Measurements from ENCODE around the gene GPSM1.

The GPSM1 gene

DNA sequence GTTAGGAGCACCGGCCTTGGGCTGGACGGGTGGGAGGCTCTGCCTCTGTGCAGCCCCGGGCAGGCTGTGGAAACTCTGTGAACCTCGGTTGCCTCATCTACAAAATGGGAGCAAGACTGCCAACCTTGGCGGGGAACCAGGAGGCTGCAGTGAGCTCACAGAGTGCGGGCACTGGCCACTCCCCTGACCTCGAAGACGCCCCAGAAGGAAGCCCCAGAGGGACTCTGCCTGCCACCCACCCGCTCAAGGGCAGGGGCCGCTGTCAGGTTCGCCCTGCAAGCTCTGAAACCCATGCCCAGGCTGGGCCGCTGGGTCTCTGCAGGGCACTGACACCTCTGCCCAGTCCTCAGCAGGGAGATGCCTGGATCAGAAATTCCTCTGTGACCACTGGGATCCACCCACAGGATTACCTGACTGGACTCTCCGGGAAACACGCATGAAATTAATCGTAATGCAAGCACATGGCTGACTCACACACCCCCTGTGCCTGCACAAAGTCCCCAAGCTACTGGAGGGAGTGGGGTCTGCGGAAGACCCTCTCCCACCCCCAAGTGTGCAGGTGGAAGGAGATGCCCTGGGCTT lies 30.8 kb upstream of the GPSM1 start:
- H3K27ac ChIP-seq, result no peak overlapping the region
- no peaks in the 10 kb centered on the region for H4K20me1 ChIP-seq (ENCODE audit: insufficient read depth)
- H3K27me3 ChIP-seq (ENCODE audit: insufficient read depth, low read depth), result peaks cover 51% of the 10 kb centered on the region
- TF ChIP-seq, protein P1, sequence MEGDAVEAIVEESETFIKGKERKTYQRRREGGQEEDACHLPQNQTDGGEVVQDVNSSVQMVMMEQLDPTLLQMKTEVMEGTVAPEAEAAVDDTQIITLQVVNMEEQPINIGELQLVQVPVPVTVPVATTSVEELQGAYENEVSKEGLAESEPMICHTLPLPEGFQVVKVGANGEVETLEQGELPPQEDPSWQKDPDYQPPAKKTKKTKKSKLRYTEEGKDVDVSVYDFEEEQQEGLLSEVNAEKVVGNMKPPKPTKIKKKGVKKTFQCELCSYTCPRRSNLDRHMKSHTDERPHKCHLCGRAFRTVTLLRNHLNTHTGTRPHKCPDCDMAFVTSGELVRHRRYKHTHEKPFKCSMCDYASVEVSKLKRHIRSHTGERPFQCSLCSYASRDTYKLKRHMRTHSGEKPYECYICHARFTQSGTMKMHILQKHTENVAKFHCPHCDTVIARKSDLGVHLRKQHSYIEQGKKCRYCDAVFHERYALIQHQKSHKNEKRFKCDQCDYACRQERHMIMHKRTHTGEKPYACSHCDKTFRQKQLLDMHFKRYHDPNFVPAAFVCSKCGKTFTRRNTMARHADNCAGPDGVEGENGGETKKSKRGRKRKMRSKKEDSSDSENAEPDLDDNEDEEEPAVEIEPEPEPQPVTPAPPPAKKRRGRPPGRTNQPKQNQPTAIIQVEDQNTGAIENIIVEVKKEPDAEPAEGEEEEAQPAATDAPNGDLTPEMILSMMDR (conservative IDR thresholded peaks at IDR 0.05; ENCODE audit: low read depth, low read length), result no peak
- H3K9ac ChIP-seq, result no peak overlapping the region
- no peaks in the 10 kb centered on the region for H3K36me3 ChIP-seq (ENCODE audit: insufficient read depth)
- peaks cover 10% of the 10 kb centered on the region for H3K4me1 ChIP-seq (ENCODE audit: low read depth, poor library complexity, severe bottlenecking)
- no peak overlapping the region; the same call in 1 of the 2 replicates for H2AFZ ChIP-seq (ENCODE audit: low read depth)
- no peak overlapping the region for H3K4me3 ChIP-seq (IDR thresholded peaks at IDR 0.05; ENCODE audit: insufficient read depth, low read depth, low read length)
- peak overlapping the region; percentile 86 for H3K4me2 ChIP-seq
- no peaks in the 10 kb centered on the region for H3K79me2 ChIP-seq (ENCODE audit: insufficient read depth, low read depth)

DNA sequence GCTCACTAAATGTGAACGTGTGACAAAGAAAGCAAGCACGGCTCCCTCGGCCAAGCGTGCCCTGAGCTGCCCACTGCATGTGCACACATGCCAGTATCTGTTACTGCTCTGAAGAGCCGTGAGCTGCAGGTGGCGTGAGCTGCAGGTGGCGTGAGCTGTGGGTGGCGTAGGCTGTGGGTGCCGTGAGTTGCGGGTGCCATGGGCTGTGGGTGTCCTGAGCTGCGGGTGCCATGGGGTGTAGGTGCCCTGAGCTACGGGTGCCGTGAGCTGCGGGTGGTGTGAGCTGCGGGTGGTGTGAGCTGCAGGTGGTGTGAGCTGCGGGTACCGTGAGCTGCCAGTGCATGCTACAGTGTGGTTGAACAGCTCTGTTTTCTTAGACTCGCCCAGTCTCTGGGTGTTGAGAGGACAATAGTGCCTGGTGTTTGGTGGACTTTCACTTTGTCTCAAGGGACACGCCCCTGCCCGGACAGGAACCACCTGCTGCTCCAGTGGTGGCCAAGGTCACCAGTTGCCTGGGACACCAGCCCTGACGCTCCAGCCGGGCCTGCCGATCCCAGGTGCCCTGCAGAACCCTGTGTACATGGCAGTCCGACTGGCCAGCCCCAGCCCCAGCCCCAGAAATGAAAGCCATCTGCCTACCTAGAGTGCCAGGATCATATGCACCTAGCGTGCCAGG lies 30.2 kb upstream of the GPSM1 start:
- Histone ChIP-seq H3K9ac (no peak overlapping the region), H4K20me1 (ENCODE audit: insufficient read depth) (no peaks in the 10 kb centered on the region), H2AFZ (ENCODE audit: low read depth) (peak overlapping the region; percentile 34; the same call in 1 of the 2 replicates), H3K36me3 (ENCODE audit: insufficient read depth) (no peaks in the 10 kb centered on the region), H3K4me3 (IDR thresholded peaks at IDR 0.05; ENCODE audit: insufficient read depth, low read depth, low read length) (no peak overlapping the region), H3K79me2 (ENCODE audit: insufficient read depth, low read depth) (no peaks in the 10 kb centered on the region), H3K4me1 (ENCODE audit: low read depth, poor library complexity, severe bottlenecking) (peaks cover 10% of the 10 kb centered on the region), H3K27ac (no peak overlapping the region), H3K27me3 (ENCODE audit: insufficient read depth, low read depth) (peaks cover 51% of the 10 kb centered on the region), H3K4me2 (peak overlapping the region; percentile 86)
- TF ChIP-seq, protein P1 (conservative IDR thresholded peaks at IDR 0.05; ENCODE audit: low read depth, low read length), result no peak

DNA sequence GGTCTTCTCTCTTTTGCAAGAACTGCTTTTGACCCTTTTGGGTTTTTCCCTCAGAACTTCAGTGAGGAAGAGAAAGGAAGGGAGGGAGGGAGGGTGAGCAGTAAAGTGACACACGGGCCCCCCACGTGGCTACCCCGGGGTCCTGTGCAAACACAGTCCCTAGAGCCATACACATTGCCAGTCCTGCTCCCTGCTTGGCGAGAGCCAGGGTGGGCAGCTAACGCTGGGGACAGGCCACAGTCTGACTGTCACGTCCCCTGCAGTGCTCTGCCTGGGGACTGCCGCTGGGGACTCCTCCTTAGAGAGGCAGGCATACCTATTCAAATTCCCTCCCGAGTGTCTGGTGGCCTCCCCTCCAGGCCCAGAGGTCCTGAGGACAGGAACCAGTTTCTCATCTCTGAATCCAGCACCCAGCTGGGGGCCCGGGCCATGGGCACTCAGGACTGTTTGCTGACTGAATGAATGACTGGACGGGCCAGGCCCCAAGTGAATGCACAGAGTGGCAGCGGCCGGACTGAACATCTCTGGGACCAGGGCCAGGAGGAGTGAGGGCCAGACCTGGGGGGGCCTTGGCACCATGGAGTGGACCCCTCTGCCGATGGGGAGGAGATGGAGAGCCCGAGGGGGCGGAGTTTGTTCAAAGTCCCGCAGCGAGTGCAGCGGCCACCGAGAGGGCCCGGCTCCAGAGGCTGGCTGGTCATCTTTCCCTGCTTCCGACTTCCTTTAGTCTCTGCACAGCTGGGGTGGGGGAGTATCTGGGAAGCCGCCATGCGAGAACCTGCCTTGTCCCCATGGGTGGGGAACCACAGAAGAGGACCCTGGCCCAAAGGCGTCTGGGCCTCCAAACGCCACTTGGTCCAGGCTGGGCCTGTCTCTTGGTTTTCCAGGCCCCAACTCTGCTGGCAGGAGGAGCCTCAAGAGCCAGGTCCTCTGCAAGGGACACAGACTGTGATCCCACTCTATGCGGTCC lies 29.3 kb upstream of the GPSM1 start:
- peak overlapping the region; percentile 86; the same call in 1 of the 2 replicates for H3K4me2 ChIP-seq
- TF ChIP-seq, protein P1 (conservative IDR thresholded peaks at IDR 0.05; ENCODE audit: low read depth, low read length), result no peak

DNA sequence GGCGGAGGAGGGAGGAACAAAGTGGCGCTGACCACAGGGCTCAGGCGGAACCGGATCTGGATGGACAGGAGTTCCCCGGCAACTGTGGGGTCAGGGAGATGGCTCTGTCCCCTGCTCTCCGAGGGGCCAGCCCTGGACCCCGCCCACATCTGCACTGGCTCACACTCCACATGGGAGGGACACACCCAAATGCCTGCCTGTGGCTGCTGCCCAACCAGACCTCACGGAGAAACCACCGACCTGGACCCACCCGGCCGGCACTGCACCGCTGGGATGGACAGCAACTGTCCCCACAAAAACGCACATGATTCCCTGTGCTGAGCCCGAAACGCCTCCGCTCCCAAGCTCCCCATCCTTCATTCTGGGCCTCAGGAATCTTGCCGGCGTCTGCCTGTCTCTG lies 28.2 kb upstream of the GPSM1 start:
- Histone ChIP-seq H3K27me3 (ENCODE audit: insufficient read depth, low read depth) (peaks cover 68% of the 10 kb centered on the region), H3K4me3 (IDR thresholded peaks at IDR 0.05; ENCODE audit: insufficient read depth, low read depth, low read length) (no peak overlapping the region), H3K27ac (no peak overlapping the region), H3K79me2 (ENCODE audit: insufficient read depth, low read depth) (no peaks in the 10 kb centered on the region), H3K4me1 (ENCODE audit: low read depth, poor library complexity, severe bottlenecking) (peaks cover 10% of the 10 kb centered on the region), H2AFZ (ENCODE audit: low read depth) (no peak overlapping the region), H3K36me3 (ENCODE audit: insufficient read depth) (no peaks in the 10 kb centered on the region), H3K9ac (no peak overlapping the region), H3K4me2 (no peak overlapping the region), H4K20me1 (ENCODE audit: insufficient read depth) (no peaks in the 10 kb centered on the region)
- TF ChIP-seq, protein P1 (conservative IDR thresholded peaks at IDR 0.05; ENCODE audit: low read depth, low read length), result no peak

More for the DNA sequence above, 29.3 kb upstream of the GPSM1 start:
- Histone ChIP-seq H3K79me2 (ENCODE audit: insufficient read depth, low read depth) (no peaks in the 10 kb centered on the region), H3K36me3 (ENCODE audit: insufficient read depth) (no peaks in the 10 kb centered on the region), H2AFZ (ENCODE audit: low read depth) (no peak overlapping the region), H3K27me3 (ENCODE audit: insufficient read depth, low read depth) (peaks cover 57% of the 10 kb centered on the region), H4K20me1 (ENCODE audit: insufficient read depth) (no peaks in the 10 kb centered on the region), H3K4me3 (IDR thresholded peaks at IDR 0.05; ENCODE audit: insufficient read depth, low read depth, low read length) (no peak overlapping the region), H3K4me1 (ENCODE audit: low read depth, poor library complexity, severe bottlenecking) (peaks cover 10% of the 10 kb centered on the region), H3K9ac (no peak overlapping the region), H3K27ac (no peak overlapping the region)

Measured in KMS-11 (cell line).